Cerebellar cortex (tissue), 1 donor: ENCODE data around the gene CASP4.
"Not testable (repeated sequence)": the region's sequence is repeated elsewhere in the genome, so short reads cannot be mapped to it uniquely, and the experiment has no call there.

ENCODE experiments used
- DNase-seq: peaks from one replicate; pipeline ENCODE4 v3.0.0-alpha.2; 2015; ENCODE audit warnings: low spot score

CASP4 gene

GRCh38 chr11:104968355-104968855 lies at the start of gene CASP4:
Gene CASP4 (minus strand): TSS chr11:104968574. CDS start chr11:104968525, 49 bp downstream.
- DNase-seq: no peak

GRCh38 chr11:105007463-105007862 lies 39.1 kb upstream of the CASP4 start:
- no peak for DNase-seq

GRCh38 chr11:105005451-105005845 lies 37.1 kb upstream of the CASP4 start:
- DNase-seq: no peak

- DNase-seq: no peak
These were observed 35.6 kb upstream of the CASP4 start for GRCh38 chr11:105004021-105004420.

GRCh38 chr11:105003151-105003550 lies 34.8 kb upstream of the CASP4 start:
- no peak for DNase-seq

- DNase-seq: peak; percentile 12
These were observed 32.4 kb upstream of the CASP4 start for GRCh38 chr11:105000797-105001196.

GRCh38 chr11:105000167-105000566 lies 31.8 kb upstream of the CASP4 start:
- DNase-seq: peak; percentile 5

GRCh38 chr11:104999721-105000120 lies 31.3 kb upstream of the CASP4 start:
- DNase-seq: no peak

- DNase-seq: no peak
These were observed 28.9 kb upstream of the CASP4 start for GRCh38 chr11:104997288-104997687.

- no peak for DNase-seq
These were observed 26.6 kb upstream of the CASP4 start for GRCh38 chr11:104995001-104995408.

- no peak for DNase-seq
These were observed 24.4 kb upstream of the CASP4 start for GRCh38 chr11:104992781-104993180.

GRCh38 chr11:104991994-104992393 lies 23.6 kb upstream of the CASP4 start:
- no peak for DNase-seq

GRCh38 chr11:104984808-104985207 lies 16.4 kb upstream of the CASP4 start:
- no peak for DNase-seq

GRCh38 chr11:104979839-104980238 lies 11.5 kb upstream of the CASP4 start:
- DNase-seq: no peak

- DNase-seq: no peak
These were observed 5.2 kb upstream of the CASP4 start for GRCh38 chr11:104973616-104974015.

GRCh38 chr11:104972924-104973323 lies 4.5 kb upstream of the CASP4 start:
- not testable (repeated sequence) for DNase-seq

GRCh38 chr11:104970756-104971155 lies 2.4 kb upstream of the CASP4 start:
- no peak for DNase-seq

GRCh38 chr11:104968856-104969776 lies 742 bp upstream of the CASP4 start:
- no peak for DNase-seq

- DNase-seq: no peak
These were observed 630 bp downstream of the CASP4 start for GRCh38 chr11:104967534-104968354.

GRCh38 chr11:104965735-104966134 lies 2.6 kb downstream of the CASP4 start:
- DNase-seq: no peak

GRCh38 chr11:104964247-104964646 lies 4.1 kb downstream of the CASP4 start:
- DNase-seq: no peak

GRCh38 chr11:104962852-104963251 lies 5.5 kb downstream of the CASP4 start:
- no peak for DNase-seq

GRCh38 chr11:104957280-104957679 lies 11.1 kb downstream of the CASP4 start:
- DNase-seq: no peak
